ENCODE data around the gene R3HCC1L. TPM values are rescaled to one million over a fixed set of nuclear protein-coding genes. Genes with fewer than 3 reads are reported as not detected.

The R3HCC1L gene
- total and polyA plus RNA-seq, 9 of the 15 experiments (the other 6 are each of a cell fraction or from before 2014, with no cell fraction given): 9.1 to 17.8 (median 12.6) TPM

GRCh38 chr10:98226508-98227144, 92.2 kb downstream of the R3HCC1L start (continued):
- TF ChIP-seq, protein P1, sequence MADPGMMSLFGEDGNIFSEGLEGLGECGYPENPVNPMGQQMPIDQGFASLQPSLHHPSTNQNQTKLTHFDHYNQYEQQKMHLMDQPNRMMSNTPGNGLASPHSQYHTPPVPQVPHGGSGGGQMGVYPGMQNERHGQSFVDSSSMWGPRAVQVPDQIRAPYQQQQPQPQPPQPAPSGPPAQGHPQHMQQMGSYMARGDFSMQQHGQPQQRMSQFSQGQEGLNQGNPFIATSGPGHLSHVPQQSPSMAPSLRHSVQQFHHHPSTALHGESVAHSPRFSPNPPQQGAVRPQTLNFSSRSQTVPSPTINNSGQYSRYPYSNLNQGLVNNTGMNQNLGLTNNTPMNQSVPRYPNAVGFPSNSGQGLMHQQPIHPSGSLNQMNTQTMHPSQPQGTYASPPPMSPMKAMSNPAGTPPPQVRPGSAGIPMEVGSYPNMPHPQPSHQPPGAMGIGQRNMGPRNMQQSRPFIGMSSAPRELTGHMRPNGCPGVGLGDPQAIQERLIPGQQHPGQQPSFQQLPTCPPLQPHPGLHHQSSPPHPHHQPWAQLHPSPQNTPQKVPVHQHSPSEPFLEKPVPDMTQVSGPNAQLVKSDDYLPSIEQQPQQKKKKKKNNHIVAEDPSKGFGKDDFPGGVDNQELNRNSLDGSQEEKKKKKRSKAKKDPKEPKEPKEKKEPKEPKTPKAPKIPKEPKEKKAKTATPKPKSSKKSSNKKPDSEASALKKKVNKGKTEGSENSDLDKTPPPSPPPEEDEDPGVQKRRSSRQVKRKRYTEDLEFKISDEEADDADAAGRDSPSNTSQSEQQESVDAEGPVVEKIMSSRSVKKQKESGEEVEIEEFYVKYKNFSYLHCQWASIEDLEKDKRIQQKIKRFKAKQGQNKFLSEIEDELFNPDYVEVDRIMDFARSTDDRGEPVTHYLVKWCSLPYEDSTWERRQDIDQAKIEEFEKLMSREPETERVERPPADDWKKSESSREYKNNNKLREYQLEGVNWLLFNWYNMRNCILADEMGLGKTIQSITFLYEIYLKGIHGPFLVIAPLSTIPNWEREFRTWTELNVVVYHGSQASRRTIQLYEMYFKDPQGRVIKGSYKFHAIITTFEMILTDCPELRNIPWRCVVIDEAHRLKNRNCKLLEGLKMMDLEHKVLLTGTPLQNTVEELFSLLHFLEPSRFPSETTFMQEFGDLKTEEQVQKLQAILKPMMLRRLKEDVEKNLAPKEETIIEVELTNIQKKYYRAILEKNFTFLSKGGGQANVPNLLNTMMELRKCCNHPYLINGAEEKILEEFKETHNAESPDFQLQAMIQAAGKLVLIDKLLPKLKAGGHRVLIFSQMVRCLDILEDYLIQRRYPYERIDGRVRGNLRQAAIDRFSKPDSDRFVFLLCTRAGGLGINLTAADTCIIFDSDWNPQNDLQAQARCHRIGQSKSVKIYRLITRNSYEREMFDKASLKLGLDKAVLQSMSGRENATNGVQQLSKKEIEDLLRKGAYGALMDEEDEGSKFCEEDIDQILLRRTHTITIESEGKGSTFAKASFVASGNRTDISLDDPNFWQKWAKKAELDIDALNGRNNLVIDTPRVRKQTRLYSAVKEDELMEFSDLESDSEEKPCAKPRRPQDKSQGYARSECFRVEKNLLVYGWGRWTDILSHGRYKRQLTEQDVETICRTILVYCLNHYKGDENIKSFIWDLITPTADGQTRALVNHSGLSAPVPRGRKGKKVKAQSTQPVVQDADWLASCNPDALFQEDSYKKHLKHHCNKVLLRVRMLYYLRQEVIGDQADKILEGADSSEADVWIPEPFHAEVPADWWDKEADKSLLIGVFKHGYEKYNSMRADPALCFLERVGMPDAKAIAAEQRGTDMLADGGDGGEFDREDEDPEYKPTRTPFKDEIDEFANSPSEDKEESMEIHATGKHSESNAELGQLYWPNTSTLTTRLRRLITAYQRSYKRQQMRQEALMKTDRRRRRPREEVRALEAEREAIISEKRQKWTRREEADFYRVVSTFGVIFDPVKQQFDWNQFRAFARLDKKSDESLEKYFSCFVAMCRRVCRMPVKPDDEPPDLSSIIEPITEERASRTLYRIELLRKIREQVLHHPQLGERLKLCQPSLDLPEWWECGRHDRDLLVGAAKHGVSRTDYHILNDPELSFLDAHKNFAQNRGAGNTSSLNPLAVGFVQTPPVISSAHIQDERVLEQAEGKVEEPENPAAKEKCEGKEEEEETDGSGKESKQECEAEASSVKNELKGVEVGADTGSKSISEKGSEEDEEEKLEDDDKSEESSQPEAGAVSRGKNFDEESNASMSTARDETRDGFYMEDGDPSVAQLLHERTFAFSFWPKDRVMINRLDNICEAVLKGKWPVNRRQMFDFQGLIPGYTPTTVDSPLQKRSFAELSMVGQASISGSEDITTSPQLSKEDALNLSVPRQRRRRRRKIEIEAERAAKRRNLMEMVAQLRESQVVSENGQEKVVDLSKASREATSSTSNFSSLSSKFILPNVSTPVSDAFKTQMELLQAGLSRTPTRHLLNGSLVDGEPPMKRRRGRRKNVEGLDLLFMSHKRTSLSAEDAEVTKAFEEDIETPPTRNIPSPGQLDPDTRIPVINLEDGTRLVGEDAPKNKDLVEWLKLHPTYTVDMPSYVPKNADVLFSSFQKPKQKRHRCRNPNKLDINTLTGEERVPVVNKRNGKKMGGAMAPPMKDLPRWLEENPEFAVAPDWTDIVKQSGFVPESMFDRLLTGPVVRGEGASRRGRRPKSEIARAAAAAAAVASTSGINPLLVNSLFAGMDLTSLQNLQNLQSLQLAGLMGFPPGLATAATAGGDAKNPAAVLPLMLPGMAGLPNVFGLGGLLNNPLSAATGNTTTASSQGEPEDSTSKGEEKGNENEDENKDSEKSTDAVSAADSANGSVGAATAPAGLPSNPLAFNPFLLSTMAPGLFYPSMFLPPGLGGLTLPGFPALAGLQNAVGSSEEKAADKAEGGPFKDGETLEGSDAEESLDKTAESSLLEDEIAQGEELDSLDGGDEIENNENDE (IDR thresholded peaks at IDR 0.05; ENCODE audit: low read depth, low read length): no peak
- 0 out of 3 replicates have a peak, but pooled peaks of 1 of the 2 experiments have one; percentile 34 for TF ChIP-seq CBX3 (IDR thresholded peaks at IDR 0.05; ENCODE audit: borderline replicate concordance in 1 of 2, low read length in 2 of 2)
- TF ChIP-seq ZNF24 (IDR thresholded peaks at IDR 0.05): peak; percentile 45; the same call in 1 of the 2 replicates
- TF ChIP-seq MTA2 (IDR thresholded peaks at IDR 0.05; ENCODE audit: low read depth): peak; percentile 66
- peak; percentile 56 for TF ChIP-seq MEIS2 (IDR thresholded peaks at IDR 0.05; ENCODE audit: partially characterized antibody)
- no peak for TF ChIP-seq MCM3 (IDR thresholded peaks at IDR 0.05)
- TF ChIP-seq BCOR (IDR thresholded peaks at IDR 0.05): peak; percentile 64
- no peak for TF ChIP-seq NR2C2 (CRISPR knock-in tag; IDR thresholded peaks at IDR 0.05)
- TF ChIP-seq NR2C2 (tag; IDR thresholded peaks at IDR 0.05): no peak
- peak; percentile 89 for TF ChIP-seq CBFA2T3 (IDR thresholded peaks at IDR 0.05)
- TF ChIP-seq HSF4 (CRISPR knock-in tag; IDR thresholded peaks at IDR 0.05; ENCODE audit: borderline replicate concordance): no peak
- TF ChIP-seq SMARCC2 (IDR thresholded peaks at IDR 0.05; ENCODE audit: low read depth): peak; percentile 28; the same call in 1 of the 2 replicates
- TF ChIP-seq CBFA2T2 (conservative IDR thresholded peaks at IDR 0.05): peak; percentile 81
- peak; percentile 80 for TF ChIP-seq EP300 (IDR thresholded peaks at IDR 0.05; ENCODE audit: low read length)
- TF ChIP-seq ZNF77 (CRISPR knock-in tag; IDR thresholded peaks at IDR 0.05): no peak
- TF ChIP-seq ZBTB7A (IDR thresholded peaks at IDR 0.05; ENCODE audit: borderline replicate concordance, control insufficient read depth, low read depth, low read length): no peak
- 0 out of 2 replicates have a peak, but pooled peaks have one; percentile 12 for TF ChIP-seq JUND (IDR thresholded peaks at IDR 0.05; ENCODE audit: borderline replicate concordance, low read depth, low read length)
- TF ChIP-seq JUND (tag; IDR thresholded peaks at IDR 0.05; ENCODE audit: borderline replicate concordance, low read depth, low read length): no peak
- peak; percentile 88 for TF ChIP-seq TAL1 (IDR thresholded peaks at IDR 0.05)
